HG03342 (cell line): Measurements from ENCODE around the gene DVL1.

Source experiments
- ATAC-seq: cut with Tn5 transposase; IDR thresholded peaks from one replicate; pipeline ENCODE4 v1.9.1; 2021; ENCODE audit warnings: mild to moderate bottlenecking, moderate library complexity; ENCODE audit not compliant: unreplicated experiment

DVL1 gene

GRCh38 chr1:1299686-1300351 lies 49.4 kb downstream of the DVL1 start:
- ATAC-seq = no peak

- ATAC-seq = no peak
These were observed 50.1 kb downstream of the DVL1 start for GRCh38 chr1:1298861-1299685.

- ATAC-seq = no peak
These were observed 51.3 kb downstream of the DVL1 start for GRCh38 chr1:1297802-1298424.

GRCh38 chr1:1296070-1297061 lies 52.9 kb downstream of the DVL1 start:
- no peak for ATAC-seq

GRCh38 chr1:1295154-1295923 lies 53.9 kb downstream of the DVL1 start:
- ATAC-seq = no peak

- no peak for ATAC-seq
These were observed 54.8 kb downstream of the DVL1 start for GRCh38 chr1:1294250-1294890.

- ATAC-seq = no peak
These were observed 55.7 kb downstream of the DVL1 start for GRCh38 chr1:1293263-1294249.

- no peak for ATAC-seq
These were observed 56.4 kb downstream of the DVL1 start for GRCh38 chr1:1292851-1293250.

GRCh38 chr1:1292442-1292779 lies 56.8 kb downstream of the DVL1 start:
- ATAC-seq = no peak

GRCh38 chr1:1291548-1292441 lies 57.4 kb downstream of the DVL1 start:
- ATAC-seq = no peak

GRCh38 chr1:1291023-1291528 lies 58.1 kb downstream of the DVL1 start:
- ATAC-seq = no peak

GRCh38 chr1:1290238-1290731 lies 58.9 kb downstream of the DVL1 start:
- no peak for ATAC-seq

GRCh38 chr1:1287288-1288110 lies 61.7 kb downstream of the DVL1 start:
- no peak for ATAC-seq

- ATAC-seq = no peak
These were observed 62.6 kb downstream of the DVL1 start for GRCh38 chr1:1286313-1287261.
